IPS-15b (cell line): ENCODE data around the gene RHBDD2.
A peak's percentile ranks its signal among the peaks of the same experiment; 100 is the strongest.
"Not testable (repeated sequence)": the region's sequence is repeated elsewhere in the genome, so short reads cannot be mapped to it uniquely, and the experiment has no call there.

Experiments
- H3K27me3 ChIP-seq: one replicate; pipeline ENCODE4 v1.6.1; 2013; ENCODE audit warnings: low read length; ENCODE audit not compliant: control insufficient read depth, insufficient read depth
- H3K36me3 ChIP-seq: one replicate; pipeline ENCODE4 v1.6.1; 2013; ENCODE audit warnings: low read length; ENCODE audit not compliant: control insufficient read depth, insufficient read depth
- H3K4me1 ChIP-seq: one replicate; pipeline ENCODE4 v1.6.1; 2013; ENCODE audit warnings: mild to moderate bottlenecking, low read length; ENCODE audit not compliant: control insufficient read depth, insufficient read depth
- H3K4me3 ChIP-seq: one replicate; pipeline ENCODE4 v1.5.1; 2013; ENCODE audit warnings: low read depth, low read length
- H3K9ac ChIP-seq: one replicate; pipeline ENCODE4 v1.6.1; 2013; ENCODE audit warnings: low read depth, mild to moderate bottlenecking, low read length
- H3K9me3 ChIP-seq: one replicate; pipeline ENCODE4 v1.6.1; 2013; ENCODE audit warnings: mild to moderate bottlenecking, low read length; ENCODE audit not compliant: control insufficient read depth, insufficient read depth

The RHBDD2 gene

DNA sequence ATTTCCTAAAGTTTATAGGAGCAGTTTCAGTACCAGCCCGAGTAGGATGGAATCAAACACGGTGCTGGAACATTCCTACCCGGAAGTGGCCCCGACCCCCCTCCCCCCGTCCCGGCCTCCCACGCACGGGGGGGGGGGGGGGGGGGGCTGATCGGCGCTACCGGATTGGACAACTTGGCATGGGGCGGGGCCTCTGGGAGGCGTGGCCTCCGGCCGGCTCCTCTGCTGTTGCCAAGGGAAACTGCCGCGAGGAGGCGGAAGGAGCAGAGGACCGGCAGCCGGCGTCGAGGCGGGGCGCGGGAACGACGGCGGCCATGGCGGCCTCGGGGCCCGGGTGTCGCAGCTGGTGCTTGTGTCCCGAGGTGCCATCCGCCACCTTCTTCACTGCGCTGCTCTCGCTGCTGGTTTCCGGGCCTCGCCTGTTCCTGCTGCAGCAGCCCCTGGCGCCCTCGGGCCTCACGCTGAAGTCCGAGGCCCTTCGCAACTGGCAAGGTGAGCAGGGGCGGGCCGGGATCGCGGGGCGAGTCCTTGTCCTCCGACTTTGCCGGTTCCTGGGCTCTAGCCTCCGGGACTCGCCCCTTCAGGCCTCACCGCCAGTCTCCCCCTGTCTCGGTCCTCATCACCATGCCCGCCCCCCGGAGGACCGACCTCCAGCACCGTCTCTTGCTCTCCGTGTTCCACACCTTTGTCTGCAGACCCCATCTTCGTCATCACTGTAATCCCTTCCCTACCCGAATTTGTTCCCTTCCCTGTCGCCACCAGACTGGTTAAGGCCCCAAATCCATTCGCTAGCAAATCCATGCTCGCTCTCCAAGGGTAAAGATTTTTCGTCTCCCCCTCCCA, at the start of gene RHBDD2:
Gene RHBDD2, plus strand, starts transcription at position 266 of the 843 bp plus-strand sequence. Its CDS starts 49 bp downstream, at position 315.
- H3K27me3 ChIP-seq: peaks cover 17% of the 10 kb centered on the region

DNA sequence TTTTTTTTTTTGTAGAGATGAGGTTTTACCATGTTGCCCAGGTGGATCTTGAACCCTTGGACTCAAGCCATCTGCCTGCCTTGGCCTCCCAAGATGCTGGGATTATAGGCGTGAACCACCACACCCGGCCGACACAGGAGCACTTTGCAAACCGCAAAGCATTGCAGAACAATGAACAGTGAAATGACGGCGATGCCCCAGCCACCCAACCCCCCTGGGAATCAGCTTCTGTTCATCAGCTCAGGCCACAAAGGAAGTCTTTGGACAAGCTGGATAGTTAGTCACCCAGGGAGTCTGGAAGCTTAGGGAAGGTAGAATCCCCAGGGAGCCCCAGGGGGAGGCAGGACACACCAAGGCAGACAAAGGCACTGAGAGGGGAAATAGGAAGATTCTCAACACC, 49.2 kb upstream of the RHBDD2 start:
- not testable (repeated sequence) for H3K36me3 ChIP-seq, H3K27me3 ChIP-seq, H3K9ac ChIP-seq, H3K4me3 ChIP-seq, H3K4me1 ChIP-seq, H3K9me3 ChIP-seq

More for the DNA sequence above, at the start of gene RHBDD2:
- Histone ChIP-seq H3K4me1 (peaks cover 11% of the 10 kb centered on the region), H3K9me3 (no peaks in the 10 kb centered on the region), H3K9ac (peak within 1 kb of the TSS; percentile 66), H3K4me3 (peak within 1 kb of the TSS; percentile 85), H3K36me3 (peaks cover 8% of the 10 kb centered on the region)

DNA sequence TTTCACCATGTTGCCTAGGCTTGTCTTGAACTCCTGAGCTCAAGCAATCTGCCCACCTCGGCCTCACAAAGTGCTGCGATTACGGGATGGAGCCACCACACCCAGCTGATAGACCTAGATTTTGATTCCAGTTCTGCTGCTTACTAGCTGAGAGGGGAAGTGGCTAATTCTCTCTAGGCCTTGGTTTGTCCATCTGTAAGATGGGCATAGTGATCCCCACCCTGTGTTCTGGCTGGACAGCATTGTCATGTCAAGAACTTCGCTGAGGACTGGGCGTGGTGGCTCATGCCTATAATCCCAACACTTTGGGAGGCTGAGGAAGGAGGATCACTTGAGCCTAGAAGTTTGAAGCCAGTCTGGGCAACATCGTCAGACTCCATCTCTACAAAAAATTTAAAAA, 47.9 kb upstream of the RHBDD2 start:
- no peaks in the 10 kb centered on the region for H3K9me3 ChIP-seq
- no peaks in the 10 kb centered on the region for H3K4me1 ChIP-seq
- H3K9ac ChIP-seq: no peak overlapping the region
- H3K4me3 ChIP-seq: no peak overlapping the region
- H3K27me3 ChIP-seq: peaks cover 4% of the 10 kb centered on the region
- no peaks in the 10 kb centered on the region for H3K36me3 ChIP-seq

DNA sequence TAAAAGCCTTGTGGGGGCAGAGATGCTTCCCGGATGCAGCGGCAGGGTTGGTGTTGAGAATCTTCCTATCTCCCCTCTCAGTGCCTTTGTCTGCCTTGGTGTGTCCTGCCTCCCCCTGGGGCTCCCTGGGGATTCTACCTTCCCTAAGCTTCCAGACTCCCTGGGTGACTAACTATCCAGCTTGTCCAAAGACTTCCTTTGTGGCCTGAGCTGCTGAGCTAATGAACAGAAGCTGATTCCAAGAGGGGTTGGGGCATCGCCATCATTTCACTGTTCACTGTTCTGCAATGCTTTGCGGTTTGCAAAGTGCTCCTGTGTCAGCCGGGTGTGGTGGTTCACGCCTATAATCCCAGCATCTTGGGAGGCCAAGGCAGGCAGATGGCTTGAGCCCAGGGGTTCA, 45.2 kb upstream of the RHBDD2 start:
- not testable (repeated sequence) for H3K4me1 ChIP-seq, H3K4me3 ChIP-seq, H3K36me3 ChIP-seq, H3K9me3 ChIP-seq, H3K27me3 ChIP-seq, H3K9ac ChIP-seq

DNA sequence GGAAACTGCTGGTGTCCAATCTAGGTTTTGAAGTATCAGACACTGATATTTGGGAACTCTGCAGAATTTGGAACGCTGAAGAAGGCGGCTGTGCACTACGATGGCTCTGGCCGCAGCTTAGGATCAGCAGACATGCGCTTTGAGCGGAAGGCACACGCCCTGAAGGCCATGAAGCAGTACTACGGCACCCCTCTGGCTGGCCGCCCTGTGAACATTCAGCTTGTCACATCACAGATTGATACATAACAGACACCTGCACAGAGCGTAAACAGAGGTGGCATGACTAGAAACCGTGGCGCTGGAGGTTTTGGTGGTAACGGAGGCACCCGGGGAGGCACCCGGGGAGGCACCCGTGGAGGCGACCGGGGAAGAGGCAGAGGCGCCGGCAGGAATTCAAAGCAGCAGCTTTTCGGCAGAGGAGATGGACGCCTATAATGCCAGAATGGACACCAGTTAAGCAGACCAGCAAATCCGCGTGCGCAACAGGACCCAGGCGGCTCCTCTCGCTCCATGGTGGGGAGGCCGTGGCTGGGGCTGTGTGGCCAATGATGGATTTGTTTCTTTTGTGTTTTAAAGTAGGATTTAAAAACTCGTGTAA, 43.0 kb upstream of the RHBDD2 start:
- no peak overlapping the region for H3K4me3 ChIP-seq

DNA sequence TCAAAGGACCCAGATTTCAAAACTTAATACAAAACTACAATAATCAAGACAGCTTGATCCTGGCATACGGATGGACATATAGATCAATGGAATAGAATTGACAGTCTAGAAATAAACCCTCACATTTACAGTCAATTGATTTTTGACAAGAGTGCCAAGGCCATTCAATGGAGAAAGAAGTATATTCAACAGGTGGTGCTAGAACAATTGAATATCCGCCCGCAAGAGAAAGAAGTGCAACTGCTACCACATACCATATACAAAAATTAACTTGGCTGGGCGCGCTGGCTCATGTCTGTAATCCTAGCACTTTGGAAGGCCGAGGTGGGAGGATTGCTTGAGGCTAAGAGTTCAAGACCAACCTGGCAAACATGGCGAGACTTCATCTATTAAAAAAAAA, 42.0 kb upstream of the RHBDD2 start:
- H3K4me3 ChIP-seq: no peak overlapping the region
- H3K9me3 ChIP-seq: no peaks in the 10 kb centered on the region
- H3K9ac ChIP-seq: no peak overlapping the region
- H3K36me3 ChIP-seq: no peaks in the 10 kb centered on the region
- H3K4me1 ChIP-seq: no peaks in the 10 kb centered on the region
- H3K27me3 ChIP-seq: no peaks in the 10 kb centered on the region

More for the DNA sequence above, 43.0 kb upstream of the RHBDD2 start:
- Histone ChIP-seq H3K36me3 (no peaks in the 10 kb centered on the region), H3K27me3 (peaks cover 4% of the 10 kb centered on the region), H3K9ac (no peak overlapping the region), H3K9me3 (no peaks in the 10 kb centered on the region), H3K4me1 (no peaks in the 10 kb centered on the region)

DNA sequence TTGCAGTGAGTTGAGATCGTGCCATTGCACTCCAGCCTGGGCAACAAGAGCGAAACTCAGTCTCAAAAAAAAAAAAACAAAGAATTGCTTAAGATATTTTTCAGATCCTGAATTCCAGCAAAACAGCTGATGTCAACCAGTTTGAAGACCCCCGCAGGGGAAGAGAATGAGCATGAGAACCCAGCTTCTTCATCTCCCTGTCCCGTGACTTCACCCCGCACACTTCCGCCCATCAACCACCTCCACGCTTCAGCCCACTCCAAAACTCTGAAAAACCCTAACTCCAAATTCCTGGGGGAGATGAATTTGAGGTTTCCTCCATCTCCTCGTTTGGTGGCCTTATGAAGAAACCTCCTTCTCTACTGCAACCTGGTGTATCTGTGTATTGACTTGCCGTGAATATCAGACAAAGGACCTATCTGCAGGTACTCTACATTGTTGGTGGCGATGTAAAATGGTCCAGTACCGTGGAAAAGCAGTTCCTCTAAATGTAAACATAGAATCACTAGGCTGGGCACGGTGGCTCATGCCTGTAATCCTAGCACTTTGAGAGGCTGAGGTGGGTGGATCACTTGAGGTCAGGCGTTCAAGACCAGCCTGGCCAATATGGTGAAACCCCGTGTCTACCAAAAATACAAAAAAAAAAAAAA, 40.4 kb upstream of the RHBDD2 start:
- not testable (repeated sequence) for H3K27me3 ChIP-seq, H3K36me3 ChIP-seq, H3K4me3 ChIP-seq, H3K9me3 ChIP-seq, H3K9ac ChIP-seq, H3K4me1 ChIP-seq

DNA sequence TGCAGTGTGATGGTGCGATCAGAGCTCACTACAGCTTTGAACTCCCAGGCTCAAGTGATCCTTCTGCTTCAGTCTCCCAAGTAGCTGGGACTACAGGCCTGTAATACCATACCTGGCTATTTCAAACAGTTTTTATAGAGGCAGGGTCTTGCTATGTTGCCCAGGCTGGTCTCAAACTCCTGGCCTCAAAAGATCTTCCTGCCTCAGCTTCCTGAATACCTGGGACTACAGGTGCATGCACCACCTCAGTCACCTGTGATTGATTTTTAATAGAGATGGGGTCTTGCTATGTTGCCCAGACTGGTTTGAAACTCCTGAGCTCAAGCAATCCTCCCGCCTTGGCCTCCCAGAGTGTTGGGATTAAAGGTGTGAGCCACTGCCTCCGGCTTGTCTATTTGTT, 38.8 kb upstream of the RHBDD2 start:
- H3K9me3 ChIP-seq: no peaks in the 10 kb centered on the region
- no peaks in the 10 kb centered on the region for H3K36me3 ChIP-seq
- no peak overlapping the region for H3K4me3 ChIP-seq
- H3K27me3 ChIP-seq: no peaks in the 10 kb centered on the region
- H3K4me1 ChIP-seq: no peaks in the 10 kb centered on the region
- no peak overlapping the region for H3K9ac ChIP-seq

DNA sequence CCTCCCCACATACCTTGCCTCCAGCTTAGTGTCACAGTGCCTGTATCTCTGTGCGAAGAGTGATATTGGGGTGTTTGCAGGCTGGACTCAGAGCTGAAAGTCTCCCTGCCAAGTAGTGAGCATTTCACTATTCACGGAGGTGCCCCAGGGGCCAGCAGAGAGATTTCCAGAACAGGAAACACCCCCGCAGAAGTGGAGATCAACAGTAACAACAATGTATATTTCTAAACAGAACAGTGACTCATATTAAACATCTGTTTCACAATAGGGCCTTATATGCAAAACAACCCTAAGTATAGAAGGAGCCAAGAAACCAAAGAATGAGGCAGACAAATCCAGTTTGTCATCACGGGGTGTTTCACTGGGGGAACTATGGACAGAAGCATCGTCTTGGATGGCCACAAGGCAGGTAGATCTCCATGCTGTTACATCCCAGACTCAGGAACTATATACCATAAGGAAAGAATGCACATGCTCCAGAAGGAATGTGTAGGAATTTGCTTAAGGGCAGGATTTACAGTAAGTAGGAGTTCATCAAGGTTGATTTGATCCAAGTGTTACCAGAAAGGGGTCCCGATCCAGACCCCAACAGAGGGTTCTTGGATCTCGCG, 35.9 kb upstream of the RHBDD2 start:
- Histone ChIP-seq H3K27me3 (no peaks in the 10 kb centered on the region), H3K9ac (no peak overlapping the region), H3K9me3 (no peaks in the 10 kb centered on the region), H3K4me1 (no peaks in the 10 kb centered on the region), H3K36me3 (no peaks in the 10 kb centered on the region), H3K4me3 (no peak overlapping the region)

DNA sequence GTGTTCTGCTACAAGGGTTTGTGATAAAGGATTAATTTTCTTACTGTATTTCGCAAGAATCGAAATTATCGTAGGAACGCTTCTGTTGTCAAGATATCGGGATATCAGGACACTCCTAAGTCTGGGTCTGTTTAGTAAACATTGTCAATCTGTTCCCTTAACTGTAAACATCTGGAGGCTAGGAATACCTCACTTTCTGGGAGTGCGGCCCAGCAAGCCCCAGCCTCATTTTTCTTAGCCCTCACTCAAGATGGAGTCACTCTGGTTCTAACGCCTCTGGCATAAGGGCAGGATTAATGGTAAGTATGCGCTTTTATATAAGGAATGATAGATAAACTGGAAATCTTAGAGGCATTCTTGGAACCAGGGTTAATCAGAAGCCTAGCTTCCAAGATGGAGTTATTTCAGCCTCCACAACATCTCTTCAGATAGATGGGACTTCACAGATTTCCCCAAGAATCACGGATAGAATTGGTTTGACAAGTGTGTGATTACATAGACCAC, 35.2 kb upstream of the RHBDD2 start:
- Histone ChIP-seq H3K4me1 (no peaks in the 10 kb centered on the region), H3K9ac (no peak overlapping the region), H3K4me3 (no peak overlapping the region), H3K27me3 (no peaks in the 10 kb centered on the region), H3K9me3 (no peaks in the 10 kb centered on the region), H3K36me3 (no peaks in the 10 kb centered on the region)

DNA sequence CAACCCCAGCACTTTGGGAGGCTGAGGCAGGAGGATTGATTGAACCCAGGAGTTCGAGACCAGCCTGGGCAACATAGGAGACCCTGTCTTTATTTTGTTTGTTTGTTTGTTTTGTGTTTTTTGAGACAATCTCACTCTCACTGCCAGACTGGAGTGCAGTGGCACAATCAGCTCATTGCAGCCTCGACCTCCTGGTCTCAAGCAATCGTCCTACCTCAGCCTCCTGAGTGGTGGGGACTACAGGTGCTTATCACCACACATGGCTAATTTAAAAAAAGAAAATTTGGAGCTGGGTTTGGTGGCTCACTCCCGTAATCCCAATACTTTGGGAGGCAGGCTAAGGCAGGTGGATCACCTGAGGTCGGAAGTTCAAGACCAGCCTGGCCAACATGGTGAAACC, 34.7 kb upstream of the RHBDD2 start:
- Histone ChIP-seq H3K9me3 (no peaks in the 10 kb centered on the region), H3K27me3 (no peaks in the 10 kb centered on the region), H3K4me1 (no peaks in the 10 kb centered on the region), H3K4me3 (no peak overlapping the region), H3K36me3 (no peaks in the 10 kb centered on the region), H3K9ac (no peak overlapping the region)
